ENCODE measurements around the gene ATRNL1. TPM values are rescaled to one million over a fixed set of nuclear protein-coding genes. Genes with fewer than 3 reads are reported as not detected.

ATRNL1 gene
- total and polyA plus RNA-seq, 2 experiments from 2014 or later, result 4.8 to 29.7 TPM

DNA sequence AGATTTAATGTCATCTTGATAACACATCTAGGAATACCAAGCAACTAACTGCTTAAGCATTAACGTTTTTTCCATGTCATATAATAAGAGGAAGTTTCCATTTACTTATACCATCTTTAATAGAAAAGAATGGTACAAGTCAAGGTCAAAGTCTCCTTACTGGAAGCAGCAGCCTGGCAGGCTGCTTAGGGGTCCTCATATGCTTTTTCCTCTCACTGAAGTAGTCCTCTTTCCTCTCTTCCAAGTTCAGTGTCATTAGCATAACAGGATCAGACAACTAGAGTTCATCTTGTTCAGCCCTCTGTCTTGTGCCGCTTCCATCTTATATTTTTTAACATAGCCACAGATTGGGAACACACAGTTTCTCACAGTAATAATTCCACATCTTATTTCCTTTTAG is 774.1 kb downstream of the ATRNL1 start:
- H3K9me2 ChIP-seq (ENCODE audit: insufficient read depth), result no peaks in the 10 kb centered on the region
- H4K20me1 ChIP-seq (replicated peaks; ENCODE audit: insufficient read depth), result no peaks in the 10 kb centered on the region
- ATAC-seq (no peak), DNase-seq (ENCODE audit: low spot score) (no peak)
- H3K4me3 ChIP-seq, result no peak overlapping the region
- no peak overlapping the region for H2AFZ ChIP-seq
- Mint-ChIP-seq H3K4me1 (no peaks in the 10 kb centered on the region), H3K9me3 (no peaks in the 10 kb centered on the region), H3K4me3 (no peak overlapping the region), H3K27ac (no peak overlapping the region), H3K27me3 (ENCODE audit: insufficient read depth, low read depth, poor library complexity) (peaks cover 3% of the 10 kb centered on the region), H3K36me3 (ENCODE audit: low read depth) (no peaks in the 10 kb centered on the region)
- H3F3A ChIP-seq (replicated peaks; ENCODE audit: low read depth), result no peaks in the 10 kb centered on the region
- no peaks in the 10 kb centered on the region for H3K36me3 ChIP-seq (ENCODE audit: insufficient read depth)
- H3K27me3 ChIP-seq (ENCODE audit: insufficient read depth), result no peaks in the 10 kb centered on the region
- no peak overlapping the region for H3K27ac ChIP-seq (ENCODE audit: low read depth)
- H3K79me2 ChIP-seq (replicated peaks; ENCODE audit: insufficient read depth), result no peaks in the 10 kb centered on the region
- no peak overlapping the region for H3K4me2 ChIP-seq
- TF ChIP-seq, protein P1, sequence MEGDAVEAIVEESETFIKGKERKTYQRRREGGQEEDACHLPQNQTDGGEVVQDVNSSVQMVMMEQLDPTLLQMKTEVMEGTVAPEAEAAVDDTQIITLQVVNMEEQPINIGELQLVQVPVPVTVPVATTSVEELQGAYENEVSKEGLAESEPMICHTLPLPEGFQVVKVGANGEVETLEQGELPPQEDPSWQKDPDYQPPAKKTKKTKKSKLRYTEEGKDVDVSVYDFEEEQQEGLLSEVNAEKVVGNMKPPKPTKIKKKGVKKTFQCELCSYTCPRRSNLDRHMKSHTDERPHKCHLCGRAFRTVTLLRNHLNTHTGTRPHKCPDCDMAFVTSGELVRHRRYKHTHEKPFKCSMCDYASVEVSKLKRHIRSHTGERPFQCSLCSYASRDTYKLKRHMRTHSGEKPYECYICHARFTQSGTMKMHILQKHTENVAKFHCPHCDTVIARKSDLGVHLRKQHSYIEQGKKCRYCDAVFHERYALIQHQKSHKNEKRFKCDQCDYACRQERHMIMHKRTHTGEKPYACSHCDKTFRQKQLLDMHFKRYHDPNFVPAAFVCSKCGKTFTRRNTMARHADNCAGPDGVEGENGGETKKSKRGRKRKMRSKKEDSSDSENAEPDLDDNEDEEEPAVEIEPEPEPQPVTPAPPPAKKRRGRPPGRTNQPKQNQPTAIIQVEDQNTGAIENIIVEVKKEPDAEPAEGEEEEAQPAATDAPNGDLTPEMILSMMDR (conservative IDR thresholded peaks at IDR 0.05; ENCODE audit: low read depth in 2 of 2), result no peak
- TF ChIP-seq ZNF114 (CRISPR knock-in tag; IDR thresholded peaks at IDR 0.05) (no peak), POLR2AphosphoS5 (IDR thresholded peaks at IDR 0.05; ENCODE audit: low read depth) (no peak), CREB1 (CRISPR knock-in tag; IDR thresholded peaks at IDR 0.05; ENCODE audit: low read depth) (no peak), STAT1 (IDR thresholded peaks at IDR 0.05; ENCODE audit: unreplicated experiment) (no peak), EZH2phosphoT487 (IDR thresholded peaks at IDR 0.05; ENCODE audit: unreplicated experiment) (no peak), JUNB (IDR thresholded peaks at IDR 0.05; ENCODE audit: unreplicated experiment) (no peak), EZH2 (IDR thresholded peaks at IDR 0.05; ENCODE audit: low read depth, unreplicated experiment) (no peak), ZNF331 (CRISPR knock-in tag; IDR thresholded peaks at IDR 0.05; ENCODE audit: low read depth) (no peak), NANOG (IDR thresholded peaks at IDR 0.05; ENCODE audit: borderline replicate concordance) (no peak)
- TF ChIP-seq, protein P2, sequence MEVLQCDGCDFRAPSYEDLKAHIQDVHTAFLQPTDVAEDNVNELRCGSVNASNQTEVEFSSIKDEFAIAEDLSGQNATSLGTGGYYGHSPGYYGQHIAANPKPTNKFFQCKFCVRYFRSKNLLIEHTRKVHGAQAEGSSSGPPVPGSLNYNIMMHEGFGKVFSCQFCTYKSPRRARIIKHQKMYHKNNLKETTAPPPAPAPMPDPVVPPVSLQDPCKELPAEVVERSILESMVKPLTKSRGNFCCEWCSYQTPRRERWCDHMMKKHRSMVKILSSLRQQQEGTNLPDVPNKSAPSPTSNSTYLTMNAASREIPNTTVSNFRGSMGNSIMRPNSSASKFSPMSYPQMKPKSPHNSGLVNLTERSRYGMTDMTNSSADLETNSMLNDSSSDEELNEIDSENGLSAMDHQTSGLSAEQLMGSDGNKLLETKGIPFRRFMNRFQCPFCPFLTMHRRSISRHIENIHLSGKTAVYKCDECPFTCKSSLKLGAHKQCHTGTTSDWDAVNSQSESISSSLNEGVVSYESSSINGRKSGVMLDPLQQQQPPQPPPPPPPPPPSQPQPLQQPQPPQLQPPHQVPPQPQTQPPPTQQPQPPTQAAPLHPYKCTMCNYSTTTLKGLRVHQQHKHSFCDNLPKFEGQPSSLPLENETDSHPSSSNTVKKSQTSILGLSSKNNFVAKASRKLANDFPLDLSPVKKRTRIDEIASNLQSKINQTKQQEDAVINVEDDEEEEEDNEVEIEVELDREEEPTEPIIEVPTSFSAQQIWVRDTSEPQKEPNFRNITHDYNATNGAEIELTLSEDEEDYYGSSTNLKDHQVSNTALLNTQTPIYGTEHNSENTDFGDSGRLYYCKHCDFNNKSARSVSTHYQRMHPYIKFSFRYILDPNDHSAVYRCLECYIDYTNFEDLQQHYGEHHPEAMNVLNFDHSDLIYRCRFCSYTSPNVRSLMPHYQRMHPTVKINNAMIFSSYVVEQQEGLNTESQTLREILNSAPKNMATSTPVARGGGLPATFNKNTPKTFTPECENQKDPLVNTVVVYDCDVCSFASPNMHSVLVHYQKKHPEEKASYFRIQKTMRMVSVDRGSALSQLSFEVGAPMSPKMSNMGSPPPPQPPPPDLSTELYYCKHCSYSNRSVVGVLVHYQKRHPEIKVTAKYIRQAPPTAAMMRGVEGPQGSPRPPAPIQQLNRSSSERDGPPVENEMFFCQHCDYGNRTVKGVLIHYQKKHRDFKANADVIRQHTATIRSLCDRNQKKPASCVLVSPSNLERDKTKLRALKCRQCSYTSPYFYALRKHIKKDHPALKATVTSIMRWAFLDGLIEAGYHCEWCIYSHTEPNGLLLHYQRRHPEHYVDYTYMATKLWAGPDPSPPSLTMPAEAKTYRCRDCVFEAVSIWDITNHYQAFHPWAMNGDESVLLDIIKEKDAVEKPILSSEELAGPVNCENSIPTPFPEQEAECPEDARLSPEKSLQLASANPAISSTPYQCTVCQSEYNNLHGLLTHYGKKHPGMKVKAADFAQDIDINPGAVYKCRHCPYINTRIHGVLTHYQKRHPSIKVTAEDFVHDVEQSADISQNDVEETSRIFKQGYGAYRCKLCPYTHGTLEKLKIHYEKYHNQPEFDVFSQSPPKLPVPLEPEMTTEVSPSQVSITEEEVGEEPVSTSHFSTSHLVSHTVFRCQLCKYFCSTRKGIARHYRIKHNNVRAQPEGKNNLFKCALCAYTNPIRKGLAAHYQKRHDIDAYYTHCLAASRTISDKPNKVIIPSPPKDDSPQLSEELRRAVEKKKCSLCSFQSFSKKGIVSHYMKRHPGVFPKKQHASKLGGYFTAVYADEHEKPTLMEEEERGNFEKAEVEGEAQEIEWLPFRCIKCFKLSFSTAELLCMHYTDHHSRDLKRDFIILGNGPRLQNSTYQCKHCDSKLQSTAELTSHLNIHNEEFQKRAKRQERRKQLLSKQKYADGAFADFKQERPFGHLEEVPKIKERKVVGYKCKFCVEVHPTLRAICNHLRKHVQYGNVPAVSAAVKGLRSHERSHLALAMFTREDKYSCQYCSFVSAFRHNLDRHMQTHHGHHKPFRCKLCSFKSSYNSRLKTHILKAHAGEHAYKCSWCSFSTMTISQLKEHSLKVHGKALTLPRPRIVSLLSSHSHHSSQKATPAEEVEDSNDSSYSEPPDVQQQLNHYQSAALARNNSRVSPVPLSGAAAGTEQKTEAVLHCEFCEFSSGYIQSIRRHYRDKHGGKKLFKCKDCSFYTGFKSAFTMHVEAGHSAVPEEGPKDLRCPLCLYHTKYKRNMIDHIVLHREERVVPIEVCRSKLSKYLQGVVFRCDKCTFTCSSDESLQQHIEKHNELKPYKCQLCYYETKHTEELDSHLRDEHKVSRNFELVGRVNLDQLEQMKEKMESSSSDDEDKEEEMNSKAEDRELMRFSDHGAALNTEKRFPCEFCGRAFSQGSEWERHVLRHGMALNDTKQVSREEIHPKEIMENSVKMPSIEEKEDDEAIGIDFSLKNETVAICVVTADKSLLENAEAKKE (CRISPR knock-in tag; IDR thresholded peaks at IDR 0.05), result no peak
- TF ChIP-seq, protein P3, sequence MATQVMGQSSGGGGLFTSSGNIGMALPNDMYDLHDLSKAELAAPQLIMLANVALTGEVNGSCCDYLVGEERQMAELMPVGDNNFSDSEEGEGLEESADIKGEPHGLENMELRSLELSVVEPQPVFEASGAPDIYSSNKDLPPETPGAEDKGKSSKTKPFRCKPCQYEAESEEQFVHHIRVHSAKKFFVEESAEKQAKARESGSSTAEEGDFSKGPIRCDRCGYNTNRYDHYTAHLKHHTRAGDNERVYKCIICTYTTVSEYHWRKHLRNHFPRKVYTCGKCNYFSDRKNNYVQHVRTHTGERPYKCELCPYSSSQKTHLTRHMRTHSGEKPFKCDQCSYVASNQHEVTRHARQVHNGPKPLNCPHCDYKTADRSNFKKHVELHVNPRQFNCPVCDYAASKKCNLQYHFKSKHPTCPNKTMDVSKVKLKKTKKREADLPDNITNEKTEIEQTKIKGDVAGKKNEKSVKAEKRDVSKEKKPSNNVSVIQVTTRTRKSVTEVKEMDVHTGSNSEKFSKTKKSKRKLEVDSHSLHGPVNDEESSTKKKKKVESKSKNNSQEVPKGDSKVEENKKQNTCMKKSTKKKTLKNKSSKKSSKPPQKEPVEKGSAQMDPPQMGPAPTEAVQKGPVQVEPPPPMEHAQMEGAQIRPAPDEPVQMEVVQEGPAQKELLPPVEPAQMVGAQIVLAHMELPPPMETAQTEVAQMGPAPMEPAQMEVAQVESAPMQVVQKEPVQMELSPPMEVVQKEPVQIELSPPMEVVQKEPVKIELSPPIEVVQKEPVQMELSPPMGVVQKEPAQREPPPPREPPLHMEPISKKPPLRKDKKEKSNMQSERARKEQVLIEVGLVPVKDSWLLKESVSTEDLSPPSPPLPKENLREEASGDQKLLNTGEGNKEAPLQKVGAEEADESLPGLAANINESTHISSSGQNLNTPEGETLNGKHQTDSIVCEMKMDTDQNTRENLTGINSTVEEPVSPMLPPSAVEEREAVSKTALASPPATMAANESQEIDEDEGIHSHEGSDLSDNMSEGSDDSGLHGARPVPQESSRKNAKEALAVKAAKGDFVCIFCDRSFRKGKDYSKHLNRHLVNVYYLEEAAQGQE (IDR thresholded peaks at IDR 0.05; ENCODE audit: unreplicated experiment), result no peak
- TF ChIP-seq, protein P4, sequence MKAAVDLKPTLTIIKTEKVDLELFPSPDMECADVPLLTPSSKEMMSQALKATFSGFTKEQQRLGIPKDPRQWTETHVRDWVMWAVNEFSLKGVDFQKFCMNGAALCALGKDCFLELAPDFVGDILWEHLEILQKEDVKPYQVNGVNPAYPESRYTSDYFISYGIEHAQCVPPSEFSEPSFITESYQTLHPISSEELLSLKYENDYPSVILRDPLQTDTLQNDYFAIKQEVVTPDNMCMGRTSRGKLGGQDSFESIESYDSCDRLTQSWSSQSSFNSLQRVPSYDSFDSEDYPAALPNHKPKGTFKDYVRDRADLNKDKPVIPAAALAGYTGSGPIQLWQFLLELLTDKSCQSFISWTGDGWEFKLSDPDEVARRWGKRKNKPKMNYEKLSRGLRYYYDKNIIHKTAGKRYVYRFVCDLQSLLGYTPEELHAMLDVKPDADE (IDR thresholded peaks at IDR 0.05), result no peak
- H3K4me1 ChIP-seq (ENCODE audit: insufficient read depth), result no peaks in the 10 kb centered on the region

Data from GM23338 (cell line).